ENCODE measurements around the gene WLS. TPM values are rescaled to one million over a fixed set of nuclear protein-coding genes. Genes with fewer than 3 reads are reported as not detected.

The WLS gene
- total and polyA plus RNA-seq, 2 experiments from 2014 or later = 0.87 to 1.2 TPM

- H3K4me1 Mint-ChIP-seq = peaks cover 4% of the 10 kb centered on the region
- no peak for DNase-seq (ENCODE audit: low spot score)
- no peak for ATAC-seq
- H3K27ac Mint-ChIP-seq = no peak overlapping the region
- no peaks in the 10 kb centered on the region for H3K27me3 Mint-ChIP-seq (ENCODE audit: insufficient read depth, low read depth, poor library complexity)
- Histone ChIP-seq H3K9me2 (ENCODE audit: insufficient read depth) (no peaks in the 10 kb centered on the region), H3K4me1 (ENCODE audit: insufficient read depth) (no peaks in the 10 kb centered on the region; the same call in 1 of the 2 replicates), H3K79me2 (replicated peaks; ENCODE audit: insufficient read depth) (no peaks in the 10 kb centered on the region), H3K27ac (ENCODE audit: low read depth) (no peak overlapping the region), H2AFZ (no peak overlapping the region), H3K4me3 (no peak overlapping the region), H3K4me2 (no peak overlapping the region), H3K36me3 (ENCODE audit: insufficient read depth) (no peaks in the 10 kb centered on the region), H4K20me1 (replicated peaks; ENCODE audit: insufficient read depth) (no peaks in the 10 kb centered on the region), H3F3A (replicated peaks; ENCODE audit: low read depth) (no peaks in the 10 kb centered on the region), H3K27me3 (ENCODE audit: insufficient read depth) (no peaks in the 10 kb centered on the region)
- no peaks in the 10 kb centered on the region; the same call in 1 of the 3 replicates for H3K9me3 Mint-ChIP-seq
- H3K4me3 Mint-ChIP-seq = no peak overlapping the region
- TF ChIP-seq EZH2 (IDR thresholded peaks at IDR 0.05; ENCODE audit: low read depth, unreplicated experiment) = no peak
- TF ChIP-seq REST (IDR thresholded peaks at IDR 0.05; ENCODE audit: unreplicated experiment) = no peak
- TF ChIP-seq ZNF114 (CRISPR knock-in tag; IDR thresholded peaks at IDR 0.05) = no peak
- TF ChIP-seq NANOG (IDR thresholded peaks at IDR 0.05; ENCODE audit: borderline replicate concordance) = no peak
- TF ChIP-seq POLR2AphosphoS5 (IDR thresholded peaks at IDR 0.05; ENCODE audit: low read depth) = no peak
- TF ChIP-seq CTCF (conservative IDR thresholded peaks at IDR 0.05; ENCODE audit: low read depth in 2 of 2) = no peak
- TF ChIP-seq EZH2phosphoT487 (IDR thresholded peaks at IDR 0.05; ENCODE audit: unreplicated experiment) = no peak
- TF ChIP-seq ZNF462 (CRISPR knock-in tag; IDR thresholded peaks at IDR 0.05) = no peak
- TF ChIP-seq ETS1 (IDR thresholded peaks at IDR 0.05) = no peak
- TF ChIP-seq CREB1 (CRISPR knock-in tag; IDR thresholded peaks at IDR 0.05; ENCODE audit: low read depth) = no peak
- TF ChIP-seq STAT1 (IDR thresholded peaks at IDR 0.05; ENCODE audit: unreplicated experiment) = no peak
- no peak for TF ChIP-seq ZNF331 (CRISPR knock-in tag; IDR thresholded peaks at IDR 0.05; ENCODE audit: low read depth)
- no peak for TF ChIP-seq JUNB (IDR thresholded peaks at IDR 0.05; ENCODE audit: unreplicated experiment)
- H3K36me3 Mint-ChIP-seq (ENCODE audit: low read depth) = no peaks in the 10 kb centered on the region
Measured at GRCh38 chr1:68174738-68175113, 57.6 kb downstream of the WLS start.
